Dendritic cell treated with granulocyte-macrophage colony-stimulating factor and Interleukin-4, amounts not matched to agents 40 ng/mL and 50 ng/mL, for 4 days (primary cell): ENCODE data around the gene FOLR2.
"Not testable (repeated sequence)": the region's sequence is repeated elsewhere in the genome, so short reads cannot be mapped to it uniquely, and the experiment has no call there.

Source experiments
- H3K27ac Mint-ChIP-seq: one replicate; pipeline ENCODE4 v1.8.0; 2022; ENCODE audit warnings: mild to moderate bottlenecking, mixed read lengths
- H3K27me3 Mint-ChIP-seq: one replicate; pipeline ENCODE4 v1.8.0; 2022; ENCODE audit warnings: mild to moderate bottlenecking, mixed read lengths
- H3K36me3 Mint-ChIP-seq: one replicate; pipeline ENCODE4 v1.8.0; 2022; ENCODE audit warnings: low read depth, mixed read lengths
- H3K4me1 Mint-ChIP-seq: one replicate; pipeline ENCODE4 v1.8.0; 2022; ENCODE audit warnings: low read depth, mixed read lengths
- H3K4me3 Mint-ChIP-seq: one replicate; pipeline ENCODE4 v1.8.0; 2022; ENCODE audit warnings: mild to moderate bottlenecking, moderate library complexity, mixed read lengths
- H3K9me3 Mint-ChIP-seq: one replicate; pipeline ENCODE4 v1.8.0; 2022; ENCODE audit warnings: mixed read lengths
- intact Hi-C: fragments of 100-400 bp; cut with micrococcal nuclease; formaldehyde crosslinking; loops from one replicate; pipeline ENCODE4 v1.15.0; 2022

Gene FOLR2

GRCh38 chr11:72245263-72245816, 28.7 kb downstream of the FOLR2 start:
- no peak overlapping the region for H3K27ac Mint-ChIP-seq
- H3K4me1 Mint-ChIP-seq, result peaks cover 39% of the 10 kb centered on the region
- no peak overlapping the region for H3K4me3 Mint-ChIP-seq
- intact Hi-C loops, result no loop called here
- H3K36me3 Mint-ChIP-seq, result no peaks in the 10 kb centered on the region
- H3K27me3 Mint-ChIP-seq, result peaks cover 49% of the 10 kb centered on the region
- no peaks in the 10 kb centered on the region for H3K9me3 Mint-ChIP-seq

- Mint-ChIP-seq H3K4me1 (peaks cover 19% of the 10 kb centered on the region), H3K27ac (no peak overlapping the region), H3K4me3 (no peak overlapping the region), H3K27me3 (peaks cover 45% of the 10 kb centered on the region), H3K36me3 (no peaks in the 10 kb centered on the region), H3K9me3 (no peaks in the 10 kb centered on the region)
- intact Hi-C loops, result no loop called here
These were observed 31.0 kb downstream of the FOLR2 start for GRCh38 chr11:72247584-72247983.

GRCh38 chr11:72249961-72250360, 33.4 kb downstream of the FOLR2 start:
- H3K4me1 Mint-ChIP-seq, result peaks cover 1% of the 10 kb centered on the region
- no peak overlapping the region for H3K4me3 Mint-ChIP-seq
- no peak overlapping the region for H3K27ac Mint-ChIP-seq
- no peaks in the 10 kb centered on the region for H3K36me3 Mint-ChIP-seq
- no peaks in the 10 kb centered on the region for H3K9me3 Mint-ChIP-seq
- peaks cover 46% of the 10 kb centered on the region for H3K27me3 Mint-ChIP-seq
- intact Hi-C loops, result no loop called here

- Mint-ChIP-seq H3K27ac (no peak overlapping the region), H3K36me3 (no peaks in the 10 kb centered on the region), H3K27me3 (peaks cover 50% of the 10 kb centered on the region), H3K4me1 (no peaks in the 10 kb centered on the region), H3K4me3 (no peak overlapping the region), H3K9me3 (no peaks in the 10 kb centered on the region)
- intact Hi-C loops, result no loop called here
These were observed 34.3 kb downstream of the FOLR2 start for GRCh38 chr11:72250661-72251464.

- Mint-ChIP-seq H3K9me3 (no peaks in the 10 kb centered on the region), H3K36me3 (no peaks in the 10 kb centered on the region), H3K27ac (no peak overlapping the region), H3K4me3 (no peak overlapping the region), H3K27me3 (peaks cover 50% of the 10 kb centered on the region), H3K4me1 (no peaks in the 10 kb centered on the region)
- intact Hi-C loops, result no loop called here
These were observed 35.0 kb downstream of the FOLR2 start for GRCh38 chr11:72251614-72252013.

GRCh38 chr11:72253392-72253791, 36.8 kb downstream of the FOLR2 start:
- intact Hi-C loops, result no loop called here
- Mint-ChIP-seq H3K27me3 (peaks cover 50% of the 10 kb centered on the region), H3K27ac (no peak overlapping the region), H3K4me3 (no peak overlapping the region), H3K4me1 (no peaks in the 10 kb centered on the region), H3K9me3 (no peaks in the 10 kb centered on the region), H3K36me3 (no peaks in the 10 kb centered on the region)

GRCh38 chr11:72254299-72254993, 37.9 kb downstream of the FOLR2 start:
- Mint-ChIP-seq H3K4me3 (no peak overlapping the region), H3K27ac (no peak overlapping the region), H3K4me1 (no peaks in the 10 kb centered on the region), H3K9me3 (no peaks in the 10 kb centered on the region), H3K27me3 (peaks cover 45% of the 10 kb centered on the region), H3K36me3 (no peaks in the 10 kb centered on the region)
- intact Hi-C loops, result no loop called here

- intact Hi-C loops, result no loop called here
- H3K9me3 Mint-ChIP-seq, result no peaks in the 10 kb centered on the region
- no peak overlapping the region for H3K27ac Mint-ChIP-seq
- no peak overlapping the region for H3K4me3 Mint-ChIP-seq
- peaks cover 3% of the 10 kb centered on the region for H3K4me1 Mint-ChIP-seq
- peaks cover 32% of the 10 kb centered on the region for H3K27me3 Mint-ChIP-seq
- H3K36me3 Mint-ChIP-seq, result no peaks in the 10 kb centered on the region
These were observed 41.0 kb downstream of the FOLR2 start for GRCh38 chr11:72257570-72257969.

- H3K36me3 Mint-ChIP-seq, result no peaks in the 10 kb centered on the region
- peaks cover 20% of the 10 kb centered on the region for H3K27me3 Mint-ChIP-seq
- peaks cover 7% of the 10 kb centered on the region for H3K9me3 Mint-ChIP-seq
- peaks cover 16% of the 10 kb centered on the region for H3K4me1 Mint-ChIP-seq
- H3K27ac Mint-ChIP-seq, result no peak overlapping the region
- no peak overlapping the region for H3K4me3 Mint-ChIP-seq
- intact Hi-C loops, result no loop called here
These were observed 42.9 kb downstream of the FOLR2 start for GRCh38 chr11:72259490-72259889.

- H3K4me1 Mint-ChIP-seq, result peaks cover 16% of the 10 kb centered on the region
- H3K4me3 Mint-ChIP-seq, result no peak overlapping the region
- no peak overlapping the region for H3K27ac Mint-ChIP-seq
- H3K27me3 Mint-ChIP-seq, result peaks cover 15% of the 10 kb centered on the region
- intact Hi-C loops, result no loop called here
- peaks cover 9% of the 10 kb centered on the region for H3K9me3 Mint-ChIP-seq
- H3K36me3 Mint-ChIP-seq, result no peaks in the 10 kb centered on the region
These were observed 44.0 kb downstream of the FOLR2 start for GRCh38 chr11:72260574-72260973.

- intact Hi-C loops, result no loop called here
- Mint-ChIP-seq H3K4me3 (no peak overlapping the region), H3K27me3 (peaks cover 13% of the 10 kb centered on the region), H3K4me1 (peaks cover 16% of the 10 kb centered on the region), H3K36me3 (no peaks in the 10 kb centered on the region), H3K27ac (no peak overlapping the region), H3K9me3 (peaks cover 9% of the 10 kb centered on the region)
These were observed 46.8 kb downstream of the FOLR2 start for GRCh38 chr11:72263361-72263760.

- Mint-ChIP-seq H3K27me3 (peaks cover 3% of the 10 kb centered on the region), H3K36me3 (no peaks in the 10 kb centered on the region), H3K9me3 (peaks cover 9% of the 10 kb centered on the region), H3K4me3 (no peak overlapping the region), H3K4me1 (peaks cover 31% of the 10 kb centered on the region), H3K27ac (no peak overlapping the region)
- intact Hi-C loops, result no loop called here
These were observed 49.4 kb downstream of the FOLR2 start for GRCh38 chr11:72265951-72266350.

GRCh38 chr11:72266960-72267359, 50.4 kb downstream of the FOLR2 start:
- H3K36me3 Mint-ChIP-seq, H3K27ac Mint-ChIP-seq, H3K9me3 Mint-ChIP-seq, H3K4me3 Mint-ChIP-seq, intact Hi-C loops, H3K27me3 Mint-ChIP-seq: not testable (repeated sequence)
- peaks cover 31% of the 10 kb centered on the region for H3K4me1 Mint-ChIP-seq

- intact Hi-C loops, result no loop called here
- Mint-ChIP-seq H3K27me3 (no peaks in the 10 kb centered on the region), H3K4me1 (peaks cover 25% of the 10 kb centered on the region), H3K36me3 (no peaks in the 10 kb centered on the region), H3K4me3 (no peak overlapping the region), H3K9me3 (peaks cover 9% of the 10 kb centered on the region), H3K27ac (no peak overlapping the region)
These were observed 51.5 kb downstream of the FOLR2 start for GRCh38 chr11:72267956-72268617.
